Gastrocnemius medialis (tissue), 4 donors: ENCODE measurements around the gene GPR78. TPM values are rescaled to one million over a fixed set of nuclear protein-coding genes. Genes with fewer than 3 reads are reported as not detected.

Experiments
- ATAC-seq, 2 donors: fragments of 150-250 bp; one replicate each; pipeline ENCODE4 v1.9.1; 2016
- DNase-seq, 2 donors: peaks; one replicate each; pipeline ENCODE4 v3.0.0-alpha.2; 2019
- H3K27ac ChIP-seq, 4 donors: fragments of 200-600 bp; sonication (generic); 1 replicate in 1 of 4; 2 replicates in 3 of 4; pipeline ENCODE4 v1.5.1; 2016 to 2018; ENCODE audit warnings: mild to moderate bottlenecking in 2 of 4, moderate library complexity in 1 of 4
- H3K27me3 ChIP-seq, 3 donors: fragments of 200-600 bp; sonication (generic) in 2 of 3; 1 replicate in 1 of 3; 2 replicates in 2 of 3; pipeline versions ENCODE4 v1.5.1 to v1.6.0; 2016 to 2019; ENCODE audit warnings: mild to moderate bottlenecking in 1 of 3, moderate library complexity in 1 of 3
- H3K36me3 ChIP-seq, 2 donors: fragments of 200-600 bp; sonication (generic) in 1 of 2; one replicate each; pipeline ENCODE4 v1.5.1; 2017 to 2018
- H3K4me1 ChIP-seq, 2 donors: fragments of 200-600 bp; sonication (generic) in 1 of 2; one replicate each; pipeline ENCODE4 v1.5.1; 2016 to 2017; ENCODE audit warnings: mild to moderate bottlenecking in 2 of 2
- H3K4me3 ChIP-seq, 4 donors: fragments of 200-600 bp; sonication (generic) in 3 of 4; 1 replicate in 1 of 4; 2 replicates in 3 of 4; pipeline ENCODE4 v1.5.1; 2016 to 2019; ENCODE audit warnings: mild to moderate bottlenecking in 2 of 4
- H3K9me3 ChIP-seq, 3 donors: fragments of 200-600 bp; sonication (generic) in 2 of 3; 1 replicate in 1 of 3; 2 replicates in 2 of 3; pipeline ENCODE4 v1.5.1; 2016 to 2019
- CTCF ChIP-seq, 5 experiments: fragments of 450-650 bp in 3 of 5; fragments of 200-600 bp in 2 of 5; sonication (generic) in 2 of 5; IDR thresholded peaks in 4 of 5; conservative IDR thresholded peaks in 1 of 5; 1 replicate in 4 of 5; 2 replicates in 1 of 5; pipeline ENCODE4 v1.5.1; 2016 to 2019; ENCODE audit warnings: antibody characterized with exemption in 5 of 5, mild to moderate bottlenecking in 3 of 5, moderate library complexity in 3 of 5
- POLR2A ChIP-seq, 2 donors: fragments of 450-650 bp; IDR thresholded peaks; one replicate each; pipeline ENCODE4 v1.6.1; 2017; ENCODE audit warnings: antibody characterized with exemption in 2 of 2, mild to moderate bottlenecking in 2 of 2, moderate library complexity in 2 of 2
- in situ Hi-C, 4 donors: fragments of 200-750 bp; cut with MboI; loops; one replicate each; pipeline versions ENCODE4 v1.15.0 to v1.8.0; 2017; ENCODE audit warnings: low sequenced_read_pairs in 4 of 4
- intact Hi-C: fragments of 100-400 bp; cut with DNase I; formaldehyde crosslinking; loops from one replicate; pipeline ENCODE4 v1.15.1; 2023; ENCODE audit warnings: low total_unique reads
- total RNA-seq, 4 donors: library from RNA; depleted of rRNA; stranded (reverse); fragments of >200 nt; gene quantifications; one replicate each; pipeline versions ENCODE4 v1.1.0 to v1.2.3, GENCODE V29; 2016

Gene GPR78
- total RNA-seq, 4 donors from 2014 or later: not detected

GRCh38 chr4:8594097-8595038 lies 14.2 kb downstream of the GPR78 start:
- Histone ChIP-seq H3K4me3 (no peak overlapping the region), H3K27ac (no peak overlapping the region), H3K36me3 (no peaks in the 10 kb centered on the region), H3K9me3 (no peaks in the 10 kb centered on the region), H3K27me3 (peaks cover 33 to 40% (median 36%) of the 10 kb centered on the region in 3 donors), H3K4me1 (no peaks in the 10 kb centered on the region)
- ATAC-seq (peak; percentile 52 to 70), DNase-seq (peak in 1 of 2 donors; percentile 22)
- intact Hi-C loops: loop anchor here (2.0 to 5.0 kb wide), 2 partner anchors 126 to 352 kb away; no protein-coding TSS in a partner anchor
- peak in 3 of 5 experiments; percentile 40 to 53 (median 48) for TF ChIP-seq CTCF (IDR thresholded peaks at IDR 0.05 in 4 of 5, conservative IDR thresholded peaks at IDR 0.05 in 1 of 5)
- no peak for TF ChIP-seq POLR2A (IDR thresholded peaks at IDR 0.05)
- in situ Hi-C loops: loop anchor here in 1 of 4 donors (10.0 kb wide), 1 partner anchor 130 kb away; no protein-coding TSS in a partner anchor

GRCh38 chr4:8595237-8596087 lies 15.3 kb downstream of the GPR78 start:
- H3K36me3 ChIP-seq: no peaks in the 10 kb centered on the region
- H3K4me3 ChIP-seq: no peak overlapping the region
- H3K27ac ChIP-seq: no peak overlapping the region
- TF ChIP-seq POLR2A (IDR thresholded peaks at IDR 0.05) (no peak), CTCF (IDR thresholded peaks at IDR 0.05 in 4 of 5, conservative IDR thresholded peaks at IDR 0.05 in 1 of 5) (no peak)
- intact Hi-C loops: loop anchor here (2.0 kb wide), 1 partner anchor 127 kb away; no protein-coding TSS in a partner anchor
- H3K9me3 ChIP-seq: no peaks in the 10 kb centered on the region
- ATAC-seq (no peak), DNase-seq (no peak)
- H3K4me1 ChIP-seq: no peaks in the 10 kb centered on the region
- in situ Hi-C loops: loop anchor here in 1 of 4 donors (10.0 kb wide), 1 partner anchor 131 kb away; no protein-coding TSS in a partner anchor
- peaks cover 33 to 34% (median 34%) of the 10 kb centered on the region in 3 donors for H3K27me3 ChIP-seq

- Histone ChIP-seq H3K27me3 (peaks cover 20 to 22% (median 20%) of the 10 kb centered on the region in 3 donors), H3K4me1 (no peaks in the 10 kb centered on the region), H3K36me3 (no peaks in the 10 kb centered on the region), H3K27ac (no peak overlapping the region), H3K4me3 (no peak overlapping the region), H3K9me3 (no peaks in the 10 kb centered on the region)
- intact Hi-C loops (no loop called here), in situ Hi-C loops (loop anchor here in 1 of 4 donors (10.0 kb wide), 1 partner anchor 132 kb away; no protein-coding TSS in a partner anchor)
- DNase-seq (no peak), ATAC-seq (no peak)
- no peak for TF ChIP-seq CTCF (IDR thresholded peaks at IDR 0.05 in 4 of 5, conservative IDR thresholded peaks at IDR 0.05 in 1 of 5)
- no peak for TF ChIP-seq POLR2A (IDR thresholded peaks at IDR 0.05)
Measured at GRCh38 chr4:8596891-8597290, 16.7 kb downstream of the GPR78 start.

DNA sequence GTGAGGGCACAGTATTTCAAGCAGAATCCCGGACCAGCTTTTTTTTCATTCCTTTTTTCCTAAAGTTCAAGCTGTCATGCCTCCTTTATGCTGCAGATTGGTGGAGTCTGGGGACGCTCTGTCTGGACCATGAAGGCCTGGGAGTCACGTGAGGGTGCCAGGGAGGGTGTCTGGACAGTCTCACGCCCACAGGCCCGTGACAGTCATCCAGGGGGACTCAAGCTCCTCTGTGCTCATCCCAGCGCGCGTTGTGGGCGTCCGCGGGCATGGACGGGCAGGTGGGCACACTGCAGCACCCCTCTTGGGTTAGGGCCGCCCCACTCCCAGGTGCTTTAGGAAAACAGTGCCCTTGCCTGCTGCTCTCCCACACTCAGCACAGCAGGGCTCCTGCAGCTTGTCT lies 17.1 kb downstream of the GPR78 start:
- DNase-seq (no peak), ATAC-seq (no peak)
- in situ Hi-C loops (loop anchor here in 1 of 4 donors (10.0 kb wide), 1 partner anchor 133 kb away; no protein-coding TSS in a partner anchor), intact Hi-C loops (no loop called here)
- Histone ChIP-seq H3K4me1 (no peaks in the 10 kb centered on the region), H3K4me3 (no peak overlapping the region), H3K27me3 (peaks cover 16 to 17% (median 16%) of the 10 kb centered on the region in 3 donors), H3K36me3 (no peaks in the 10 kb centered on the region), H3K9me3 (no peaks in the 10 kb centered on the region), H3K27ac (no peak overlapping the region)
- TF ChIP-seq POLR2A (IDR thresholded peaks at IDR 0.05) (no peak), CTCF (IDR thresholded peaks at IDR 0.05 in 4 of 5, conservative IDR thresholded peaks at IDR 0.05 in 1 of 5) (no peak)
